Measurements from ENCODE around the gene RIBC2. TPM values are rescaled to one million over a fixed set of nuclear protein-coding genes. Genes with fewer than 3 reads are reported as not detected.

Gene RIBC2
- total and polyA plus RNA-seq, 4 donors: 0.25 to 1.5 TPM; not detected in 2

GRCh38 chr22:45481661-45482060, 68.2 kb downstream of the RIBC2 start:
- Histone ChIP-seq H3K4me3 (ENCODE audit: low read depth in 1 of 3, low read length in 3 of 3) (no peak overlapping the region), H3K9ac (ENCODE audit: low read depth in 1 of 2, low read length in 2 of 2) (no peak overlapping the region), H3K27me3 (ENCODE audit: control insufficient read depth in 4 of 4, insufficient read depth in 4 of 4, low read length in 3 of 4) (peaks cover 0 to 2% (median 0%) of the 10 kb centered on the region in 4 donors), H3K9me3 (ENCODE audit: control insufficient read depth in 4 of 4, low read length in 3 of 4) (no peaks in the 10 kb centered on the region), H3K27ac (ENCODE audit: low read depth in 1 of 2, low read length in 2 of 2) (no peak overlapping the region), H3K4me1 (ENCODE audit: control insufficient read depth in 4 of 4, insufficient read depth in 4 of 4, low read length in 3 of 4) (no peaks in the 10 kb centered on the region), H3K36me3 (ENCODE audit: control insufficient read depth in 4 of 4, insufficient read depth in 3 of 4, low read depth in 1 of 4, low read length in 3 of 4) (no peaks in the 10 kb centered on the region)
- 87% methylated on average over 5 of the region's 5 CpGs for WGBS
- TF ChIP-seq FOXA2 (IDR thresholded peaks at IDR 0.05) (no peak), REST (IDR thresholded peaks at IDR 0.05) (no peak), ATF3 (IDR thresholded peaks at IDR 0.05) (no peak), NR2F2 (IDR thresholded peaks at IDR 0.05) (no peak), RXRA (IDR thresholded peaks at IDR 0.05) (no peak), HNF4A (conservative IDR thresholded peaks at IDR 0.05) (no peak), HNF4G (IDR thresholded peaks at IDR 0.05) (no peak), YY1 (IDR thresholded peaks at IDR 0.05) (no peak), TAF1 (conservative IDR thresholded peaks at IDR 0.05) (no peak)
- DNase-seq (ENCODE audit: low spot score): no peak

Other genes starting within 250 kb of the RIBC2 start
- gene NUP50, start 249.8 kb upstream of the RIBC2 start, total RNA-seq: 10 to 100 TPM; 32.7 to 48.2 TPM
- 10 to 100 TPM in 1 of 2 donors, 1 to 10 TPM in 1; 8.7 to 17.0 TPM for gene NUP50, start 249.8 kb upstream of the RIBC2 start, polyA plus RNA-seq
- 10 to 100 TPM; 14.9 to 20.4 TPM for gene KIAA0930, start 172.8 kb upstream of the RIBC2 start, total RNA-seq
- gene KIAA0930, start 172.8 kb upstream of the RIBC2 start, polyA plus RNA-seq: 10 to 100 TPM in 1 of 2 donors, 1 to 10 TPM in 1; 6.1 to 30.0 TPM
- under 1 TPM in 1 of 2 donors, not detected in 1; 0.42 TPM for gene UPK3A, start 128.7 kb upstream of the RIBC2 start, total RNA-seq
- gene UPK3A, start 128.7 kb upstream of the RIBC2 start, polyA plus RNA-seq: not detected
- 10 to 100 TPM in 1 of 2 donors, 1 to 10 TPM in 1; 4.7 to 36.0 TPM for gene FAM118A, start 103.8 kb upstream of the RIBC2 start, total RNA-seq
- 1 to 10 TPM; 4.9 to 6.3 TPM for gene FAM118A, start 103.8 kb upstream of the RIBC2 start, polyA plus RNA-seq
- gene SMC1B, start 94 bp upstream of the RIBC2 start, total RNA-seq: under 1 TPM in 1 of 2 donors, not detected in 1; 0.05 TPM
- under 1 TPM in 1 of 2 donors, not detected in 1; 0.02 TPM for gene SMC1B, start 94 bp upstream of the RIBC2 start, polyA plus RNA-seq
- 1 to 10 TPM; 4.3 to 8.3 TPM for gene FBLN1, start 89.2 kb downstream of the RIBC2 start, total RNA-seq
- gene FBLN1, start 89.2 kb downstream of the RIBC2 start, polyA plus RNA-seq: 1 to 10 TPM; 2.2 to 9.3 TPM